IMR-90 (cell line): ENCODE results near the gene LGALS14. TPM values are rescaled to one million over a fixed set of nuclear protein-coding genes. Genes with fewer than 3 reads are reported as not detected.

Experiments
- ATAC-seq: fragments of 200-7000 bp; cut with Tn5 transposase; 2 replicates; pipeline ENCODE4 v1.9.1; 2020; ENCODE audit warnings: low read depth, mild to moderate bottlenecking, moderate library complexity
- BruUV-seq: library from RNA; stranded (reverse); fragments of 400-500 nt; replicated peaks from 2 replicates; lab custom pipeline; 2021; lab: Mats Ljungman, UMichigan
- CTCF ChIA-PET: fragments of 300-600 bp; formaldehyde crosslinking; extraction: SDS; loops from one replicate; lab custom pipeline; 2021; ENCODE audit warnings: antibody characterized with exemption; lab: Yijun Ruan, JAX
- POLR2A ChIA-PET: fragments of 300-600 bp; sonication (Branson Sonifier 250); formaldehyde crosslinking; loops from one replicate; lab custom pipeline; 2022; ENCODE audit warnings: antibody characterized with exemption; ENCODE audit not compliant: unreplicated experiment; lab: Charles Lee
- DNase-seq: peaks from one replicate; pipeline ENCODE4 v3.0.0; 2013
- H2AFZ ChIP-seq: replicated peaks from 2 replicates; pipeline ENCODE3; 2013; ENCODE audit warnings: low read length, mild to moderate bottlenecking; ENCODE audit not compliant: poor library complexity
- H2AK5ac ChIP-seq: 2 replicates; pipeline ENCODE4 v1.6.1; 2013; ENCODE audit warnings: low read depth, low read length, inconsistent platforms
- H2AK9ac ChIP-seq: replicated peaks from 2 replicates; pipeline ENCODE3; 2013; ENCODE audit warnings: mild to moderate bottlenecking, low read depth, low read length, moderate library complexity; ENCODE audit not compliant: poor library complexity
- H2BK120ac ChIP-seq: 2 replicates; pipeline ENCODE4 v1.6.1; 2013; ENCODE audit warnings: low read depth, low read length, inconsistent platforms
- H2BK15ac ChIP-seq: 3 replicates; pipeline ENCODE4 v1.6.1; 2013; ENCODE audit warnings: low read depth, low read length, inconsistent platforms
- H2BK20ac ChIP-seq: 2 replicates; pipeline ENCODE4 v1.6.1; 2013; ENCODE audit warnings: low read depth, mild to moderate bottlenecking, inconsistent platforms, low read length, moderate library complexity
- H2BK5ac ChIP-seq: 2 replicates; pipeline ENCODE4 v1.6.1; 2013; ENCODE audit warnings: mild to moderate bottlenecking, low read depth, low read length, inconsistent platforms; ENCODE audit not compliant: poor library complexity, severe bottlenecking
- H3K14ac ChIP-seq: replicated peaks from 2 replicates; pipeline ENCODE4 v1.6.1; 2013; ENCODE audit warnings: low read depth, low read length, inconsistent platforms
- H3K18ac ChIP-seq: 2 replicates; pipeline ENCODE4 v1.6.1; 2013; ENCODE audit warnings: low read depth, low read length, control low read depth
- H3K23ac ChIP-seq: 2 replicates; pipeline ENCODE4 v1.6.1; 2013; ENCODE audit warnings: low read depth, low read length, inconsistent platforms
- H3K27ac ChIP-seq: 2 replicates; pipeline ENCODE4 v1.5.1; 2013; ENCODE audit warnings: mild to moderate bottlenecking, control low read depth, low read length; ENCODE audit not compliant: insufficient read depth
- H3K27me3 ChIP-seq: 2 replicates; pipeline ENCODE4 v1.6.1; 2013; ENCODE audit warnings: low read length; ENCODE audit not compliant: control insufficient read depth, insufficient read depth
- H3K36me3 ChIP-seq: 2 replicates; pipeline ENCODE4 v1.6.1; 2013; ENCODE audit warnings: low read length, mixed read lengths; ENCODE audit not compliant: control insufficient read depth, insufficient read depth
- H3K4ac ChIP-seq: 2 replicates; pipeline ENCODE4 v1.6.1; 2013; ENCODE audit warnings: low read depth, low read length, inconsistent platforms
- H3K4me1 ChIP-seq: 2 replicates; pipeline ENCODE4 v1.6.1; 2013; ENCODE audit warnings: low read length, mixed read lengths; ENCODE audit not compliant: control insufficient read depth, insufficient read depth
- H3K4me2 ChIP-seq: 2 replicates; pipeline ENCODE4 v1.6.1; 2013; ENCODE audit warnings: low read depth, mild to moderate bottlenecking, control low read depth, low read length, moderate library complexity
- H3K4me3 ChIP-seq: 2 replicates; pipeline ENCODE4 v1.5.1; 2013; ENCODE audit warnings: low read depth, mild to moderate bottlenecking, control low read depth, low read length, moderate library complexity; ENCODE audit not compliant: insufficient read depth
- H3K56ac ChIP-seq: 2 replicates; pipeline ENCODE4 v1.6.1; 2013; ENCODE audit warnings: low read length, inconsistent platforms; ENCODE audit not compliant: insufficient read depth; ENCODE audit errors: extremely low read depth
- H3K79me1 ChIP-seq, 2 experiments: 2 replicates each; pipeline ENCODE4 v1.6.1; 2013; ENCODE audit warnings: low read length in 2 of 2, inconsistent platforms in 1 of 2, low read depth in 1 of 2
- H3K9ac ChIP-seq: 2 replicates; pipeline ENCODE4 v1.6.1; 2013; ENCODE audit warnings: low read depth, low read length, control low read depth
- H3K9me1 ChIP-seq: 2 replicates; pipeline ENCODE4 v1.6.1; 2013; ENCODE audit warnings: low read length, inconsistent platforms; ENCODE audit not compliant: insufficient read depth
- H3K9me3 ChIP-seq: 2 replicates; pipeline ENCODE4 v1.6.1; 2013; ENCODE audit warnings: low read length; ENCODE audit not compliant: control insufficient read depth, insufficient read depth
- H4K20me1 ChIP-seq: 2 replicates; pipeline ENCODE4 v1.6.1; 2013; ENCODE audit warnings: low read length, inconsistent platforms; ENCODE audit not compliant: insufficient read depth
- H4K5ac ChIP-seq: 2 replicates; pipeline ENCODE4 v1.6.1; 2013; ENCODE audit warnings: mild to moderate bottlenecking, low read depth, low read length, control low read depth
- H4K8ac ChIP-seq, 2 experiments: 2 replicates each; pipeline ENCODE4 v1.6.1; 2013; ENCODE audit warnings: low read depth in 2 of 2, low read length in 2 of 2, control low read depth in 1 of 2, inconsistent platforms in 1 of 2
- H4K91ac ChIP-seq: 2 replicates; pipeline ENCODE4 v1.6.1; 2013; ENCODE audit warnings: low read depth, low read length, inconsistent platforms; ENCODE audit not compliant: insufficient read depth
- CHD1 ChIP-seq: IDR thresholded peaks from 2 replicates; pipeline ENCODE4 v1.6.1; 2012; ENCODE audit warnings: low read depth, low read length, improper control_type of control experiment
- FOS ChIP-seq: fragments of 150-350 bp; IDR thresholded peaks from 2 replicates; pipeline ENCODE4 v1.6.1; 2016; ENCODE audit warnings: low read depth, low read length
- MAFK ChIP-seq: IDR thresholded peaks from 2 replicates; pipeline ENCODE4 v1.6.1; 2012; ENCODE audit warnings: low read depth, low read length, improper control_type of control experiment
- NFE2L2 ChIP-seq: fragments of 150-350 bp; IDR thresholded peaks from 2 replicates; pipeline ENCODE4 v1.6.1; 2016; ENCODE audit warnings: low read depth, mild to moderate bottlenecking, low read length
- RCOR1 ChIP-seq: IDR thresholded peaks from 2 replicates; pipeline ENCODE4 v1.6.1; 2012; ENCODE audit warnings: mild to moderate bottlenecking, low read length, improper control_type of control experiment; ENCODE audit not compliant: insufficient replicate concordance
- SMC3 ChIP-seq: fragments of 150-350 bp; IDR thresholded peaks from 2 replicates; pipeline ENCODE4 v1.6.1; 2016; ENCODE audit warnings: low read depth, mild to moderate bottlenecking, antibody characterized with exemption, low read length, moderate library complexity
- WGBS, 2 experiments: methylation state at CpG; one replicate each; pipeline versions ENCODE4 v1.1.5 to v1.1.7; 2013; ENCODE audit warnings: missing lambda C conversion rate in 2 of 2; ENCODE audit not compliant: insufficient read length in 1 of 2; ENCODE audit errors: extremely low coverage in 2 of 2; 5-methylcytosine and 5-hydroxymethylcytosine counted together
- dilution Hi-C: fragments of 300-500 bp; cut with HindIII; formaldehyde crosslinking; loops from one replicate; pipeline ENCODE4 v1.14.3; 2018; ENCODE audit warnings: low sequenced_read_pairs; ENCODE audit not compliant: unreplicated experiment
- in situ Hi-C: fragments of 300-500 bp; cut with MboI; formaldehyde crosslinking; loops from 3 replicates; pipeline ENCODE4 v1.14.3; 2019; ENCODE audit warnings: low sequenced_read_pairs, inconsistent platforms, mixed read lengths
- intact Hi-C: fragments of 100-400 bp; cut with micrococcal nuclease; formaldehyde crosslinking; loops from 2 replicates; pipeline ENCODE4 v1.10.0; 2022
- polyA plus RNA-seq, 3 experiments: library from polyadenylated mRNA; depleted of rRNA; stranded (reverse); fragments of >200 nt; gene quantifications; 2 replicates each; pipeline ENCODE4 v1.2.3, GENCODE V29; 2012; ENCODE audit warnings: low replicate concordance in 1 of 3
- total RNA-seq: library from RNA; depleted of rRNA; stranded (reverse); fragments of >200 nt; gene quantifications from 2 replicates; pipeline ENCODE4 v1.2.3, GENCODE V29; 2012
- TF ChIP-seq, protein P1 (sequence below): conservative IDR thresholded peaks from 2 replicates; pipeline ENCODE4 v1.5.1; 2012; ENCODE audit warnings: mild to moderate bottlenecking, low read depth, low read length, improper control_type of control experiment

LGALS14 gene
- total and polyA plus RNA-seq, 2 of the 4 experiments (the other 2 are of a cell fraction): not detected

DNA sequence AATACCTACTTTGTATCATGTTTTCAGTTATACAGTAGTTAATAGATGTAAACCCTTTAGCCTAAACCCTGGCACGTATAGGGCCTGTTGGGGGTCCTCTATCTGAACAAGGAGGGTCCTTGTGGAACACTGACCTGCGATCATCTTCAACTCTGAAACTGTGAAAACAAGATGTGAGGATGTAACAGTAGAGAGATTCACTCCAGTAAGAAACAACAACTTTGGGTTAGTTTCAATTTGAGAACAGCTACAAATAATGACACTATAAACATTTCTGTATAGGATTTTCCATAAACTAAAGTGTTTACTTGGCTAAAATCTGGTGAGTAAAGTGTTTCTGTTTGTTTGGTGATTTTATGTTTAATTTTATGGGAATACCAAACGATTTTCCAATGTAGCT lies 31.4 kb downstream of the LGALS14 start:
- ATAC-seq: no peak
- POLR2A ChIA-PET: no interaction called here
- in situ Hi-C loops: no loop called here
- no peak overlapping the region for H2AK9ac ChIP-seq
- no peak overlapping the region for H3K9ac ChIP-seq
- H2BK20ac ChIP-seq: no peak overlapping the region
- no peaks in the 10 kb centered on the region for H3K9me3 ChIP-seq
- no peaks in the 10 kb centered on the region for H3K4me1 ChIP-seq
- CTCF ChIA-PET: no interaction called here
- no peak overlapping the region for H3K56ac ChIP-seq
- H3K4me2 ChIP-seq: no peak overlapping the region
- no TSS peak for BruUV-seq
- no peak overlapping the region for H3K27ac ChIP-seq
- dilution Hi-C loops: no loop called here
- no peak overlapping the region for H3K18ac ChIP-seq
- no peak overlapping the region for H4K91ac ChIP-seq
- no peaks in the 10 kb centered on the region for H3K79me1 ChIP-seq
- intact Hi-C loops: no loop called here
- no peak overlapping the region for H3K14ac ChIP-seq
- H2BK15ac ChIP-seq: no peak overlapping the region
- H4K8ac ChIP-seq: no peak overlapping the region
- TF ChIP-seq FOS (no peak), NFE2L2 (no peak), MAFK (no peak), CHD1 (no peak), SMC3 (no peak), RCOR1 (no peak)
- TF ChIP-seq, protein P1, sequence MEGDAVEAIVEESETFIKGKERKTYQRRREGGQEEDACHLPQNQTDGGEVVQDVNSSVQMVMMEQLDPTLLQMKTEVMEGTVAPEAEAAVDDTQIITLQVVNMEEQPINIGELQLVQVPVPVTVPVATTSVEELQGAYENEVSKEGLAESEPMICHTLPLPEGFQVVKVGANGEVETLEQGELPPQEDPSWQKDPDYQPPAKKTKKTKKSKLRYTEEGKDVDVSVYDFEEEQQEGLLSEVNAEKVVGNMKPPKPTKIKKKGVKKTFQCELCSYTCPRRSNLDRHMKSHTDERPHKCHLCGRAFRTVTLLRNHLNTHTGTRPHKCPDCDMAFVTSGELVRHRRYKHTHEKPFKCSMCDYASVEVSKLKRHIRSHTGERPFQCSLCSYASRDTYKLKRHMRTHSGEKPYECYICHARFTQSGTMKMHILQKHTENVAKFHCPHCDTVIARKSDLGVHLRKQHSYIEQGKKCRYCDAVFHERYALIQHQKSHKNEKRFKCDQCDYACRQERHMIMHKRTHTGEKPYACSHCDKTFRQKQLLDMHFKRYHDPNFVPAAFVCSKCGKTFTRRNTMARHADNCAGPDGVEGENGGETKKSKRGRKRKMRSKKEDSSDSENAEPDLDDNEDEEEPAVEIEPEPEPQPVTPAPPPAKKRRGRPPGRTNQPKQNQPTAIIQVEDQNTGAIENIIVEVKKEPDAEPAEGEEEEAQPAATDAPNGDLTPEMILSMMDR: no peak
- H2AK5ac ChIP-seq: no peak overlapping the region
- H3K9me1 ChIP-seq: no peaks in the 10 kb centered on the region
- no peaks in the 10 kb centered on the region for H3K36me3 ChIP-seq
- H3K23ac ChIP-seq: no peak overlapping the region
- no peak overlapping the region for H2AFZ ChIP-seq
- H3K4me3 ChIP-seq: no peak overlapping the region
- no peak for DNase-seq
- no peak overlapping the region for H2BK120ac ChIP-seq
- H2BK5ac ChIP-seq: no peak overlapping the region
- H4K5ac ChIP-seq: no peak overlapping the region
- no peaks in the 10 kb centered on the region for H4K20me1 ChIP-seq
- no peak overlapping the region for H3K4ac ChIP-seq
- H3K27me3 ChIP-seq: no peaks in the 10 kb centered on the region
- no CpG with 5 or more reads among the region's 3 CpGs for WGBS, 2 experiments
